Measurements from ENCODE around the gene PANX2. TPM values are rescaled to one million over a fixed set of nuclear protein-coding genes. Genes with fewer than 3 reads are reported as not detected.

Gene PANX2
- total and polyA plus RNA-seq, 2 experiments from 2014 or later, result 2.8 to 5.1 TPM

DNA sequence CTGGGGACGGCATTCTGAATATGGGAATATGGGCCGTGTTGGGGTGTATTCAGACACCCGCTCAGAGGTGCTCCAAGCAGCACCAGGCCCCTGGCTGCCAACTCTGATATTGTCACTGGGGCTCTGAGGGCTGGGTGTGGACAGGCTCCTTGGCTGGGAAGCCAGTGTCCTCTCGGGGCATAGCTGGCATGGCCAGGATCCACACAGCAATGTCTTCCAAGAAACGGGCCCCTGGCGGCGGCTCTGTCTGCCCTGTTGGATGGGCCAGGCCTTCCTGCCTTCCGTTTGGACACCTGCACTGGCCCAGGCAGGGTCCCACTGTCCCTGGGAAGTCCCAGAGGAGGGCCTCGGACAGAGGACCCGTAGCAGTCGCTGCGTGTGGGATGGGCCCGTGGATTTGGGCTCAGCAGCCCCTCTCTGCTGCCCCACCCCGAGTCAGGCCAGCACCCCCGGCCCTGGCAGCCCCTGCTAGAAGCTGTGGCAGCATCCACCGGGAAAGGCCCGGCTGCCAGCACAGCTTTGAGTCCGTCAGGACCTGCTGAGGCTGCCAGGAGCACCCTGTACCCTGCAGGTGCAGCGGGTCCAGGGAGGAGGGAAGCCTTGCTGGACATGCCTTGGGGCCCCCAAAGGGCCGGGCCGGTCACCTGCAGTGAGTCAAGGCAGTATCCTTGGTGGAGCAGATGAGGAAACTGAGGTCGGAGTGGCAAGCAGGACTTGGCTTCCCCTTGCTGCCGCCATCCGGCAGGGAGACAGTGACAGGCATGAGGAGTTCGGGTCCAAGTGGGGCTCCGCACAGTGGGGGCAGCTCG is 4.1 kb downstream of the PANX2 start:
- Histone ChIP-seq H3K9me2 (ENCODE audit: insufficient read depth) (no peaks in the 10 kb centered on the region), H3K79me2 (replicated peaks; ENCODE audit: insufficient read depth) (no peaks in the 10 kb centered on the region), H3F3A (replicated peaks; ENCODE audit: low read depth) (no peaks in the 10 kb centered on the region), H3K4me2 (no peak overlapping the region), H3K27ac (ENCODE audit: low read depth) (no peak overlapping the region), H3K36me3 (ENCODE audit: insufficient read depth) (no peaks in the 10 kb centered on the region), H3K4me3 (no peak overlapping the region), H4K20me1 (replicated peaks; ENCODE audit: insufficient read depth) (no peaks in the 10 kb centered on the region), H2AFZ (no peak overlapping the region), H3K4me1 (ENCODE audit: insufficient read depth) (0 out of 2 replicates have a peak, but pooled peaks cover 7% of the 10 kb centered on the region), H3K27me3 (ENCODE audit: insufficient read depth) (peaks cover 8% of the 10 kb centered on the region; the same call in 1 of the 2 replicates)
- Mint-ChIP-seq H3K27ac (no peak overlapping the region), H3K36me3 (ENCODE audit: low read depth) (peaks cover under 1% of the 10 kb centered on the region; the same call in 1 of the 3 replicates), H3K9me3 (no peaks in the 10 kb centered on the region), H3K4me3 (no peak overlapping the region), H3K27me3 (ENCODE audit: insufficient read depth, low read depth, poor library complexity) (peaks cover 12% of the 10 kb centered on the region), H3K4me1 (peaks cover 5% of the 10 kb centered on the region)
- ATAC-seq (no peak), DNase-seq (ENCODE audit: low spot score) (no peak)
- no peak for TF ChIP-seq ZNF331 (CRISPR knock-in tag; IDR thresholded peaks at IDR 0.05; ENCODE audit: low read depth)
- TF ChIP-seq, protein P1, sequence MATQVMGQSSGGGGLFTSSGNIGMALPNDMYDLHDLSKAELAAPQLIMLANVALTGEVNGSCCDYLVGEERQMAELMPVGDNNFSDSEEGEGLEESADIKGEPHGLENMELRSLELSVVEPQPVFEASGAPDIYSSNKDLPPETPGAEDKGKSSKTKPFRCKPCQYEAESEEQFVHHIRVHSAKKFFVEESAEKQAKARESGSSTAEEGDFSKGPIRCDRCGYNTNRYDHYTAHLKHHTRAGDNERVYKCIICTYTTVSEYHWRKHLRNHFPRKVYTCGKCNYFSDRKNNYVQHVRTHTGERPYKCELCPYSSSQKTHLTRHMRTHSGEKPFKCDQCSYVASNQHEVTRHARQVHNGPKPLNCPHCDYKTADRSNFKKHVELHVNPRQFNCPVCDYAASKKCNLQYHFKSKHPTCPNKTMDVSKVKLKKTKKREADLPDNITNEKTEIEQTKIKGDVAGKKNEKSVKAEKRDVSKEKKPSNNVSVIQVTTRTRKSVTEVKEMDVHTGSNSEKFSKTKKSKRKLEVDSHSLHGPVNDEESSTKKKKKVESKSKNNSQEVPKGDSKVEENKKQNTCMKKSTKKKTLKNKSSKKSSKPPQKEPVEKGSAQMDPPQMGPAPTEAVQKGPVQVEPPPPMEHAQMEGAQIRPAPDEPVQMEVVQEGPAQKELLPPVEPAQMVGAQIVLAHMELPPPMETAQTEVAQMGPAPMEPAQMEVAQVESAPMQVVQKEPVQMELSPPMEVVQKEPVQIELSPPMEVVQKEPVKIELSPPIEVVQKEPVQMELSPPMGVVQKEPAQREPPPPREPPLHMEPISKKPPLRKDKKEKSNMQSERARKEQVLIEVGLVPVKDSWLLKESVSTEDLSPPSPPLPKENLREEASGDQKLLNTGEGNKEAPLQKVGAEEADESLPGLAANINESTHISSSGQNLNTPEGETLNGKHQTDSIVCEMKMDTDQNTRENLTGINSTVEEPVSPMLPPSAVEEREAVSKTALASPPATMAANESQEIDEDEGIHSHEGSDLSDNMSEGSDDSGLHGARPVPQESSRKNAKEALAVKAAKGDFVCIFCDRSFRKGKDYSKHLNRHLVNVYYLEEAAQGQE (IDR thresholded peaks at IDR 0.05; ENCODE audit: unreplicated experiment), result no peak
- no peak for TF ChIP-seq CREB1 (CRISPR knock-in tag; IDR thresholded peaks at IDR 0.05; ENCODE audit: low read depth)
- no peak for TF ChIP-seq POLR2AphosphoS5 (IDR thresholded peaks at IDR 0.05; ENCODE audit: low read depth)
- no peak for TF ChIP-seq JUNB (IDR thresholded peaks at IDR 0.05; ENCODE audit: unreplicated experiment)
- no peak for TF ChIP-seq NANOG (IDR thresholded peaks at IDR 0.05; ENCODE audit: borderline replicate concordance)
- no peak for TF ChIP-seq EZH2 (IDR thresholded peaks at IDR 0.05; ENCODE audit: low read depth, unreplicated experiment)
- TF ChIP-seq ZNF114 (CRISPR knock-in tag; IDR thresholded peaks at IDR 0.05), result no peak
- no peak for TF ChIP-seq STAT1 (IDR thresholded peaks at IDR 0.05; ENCODE audit: unreplicated experiment)
- TF ChIP-seq, protein P2, sequence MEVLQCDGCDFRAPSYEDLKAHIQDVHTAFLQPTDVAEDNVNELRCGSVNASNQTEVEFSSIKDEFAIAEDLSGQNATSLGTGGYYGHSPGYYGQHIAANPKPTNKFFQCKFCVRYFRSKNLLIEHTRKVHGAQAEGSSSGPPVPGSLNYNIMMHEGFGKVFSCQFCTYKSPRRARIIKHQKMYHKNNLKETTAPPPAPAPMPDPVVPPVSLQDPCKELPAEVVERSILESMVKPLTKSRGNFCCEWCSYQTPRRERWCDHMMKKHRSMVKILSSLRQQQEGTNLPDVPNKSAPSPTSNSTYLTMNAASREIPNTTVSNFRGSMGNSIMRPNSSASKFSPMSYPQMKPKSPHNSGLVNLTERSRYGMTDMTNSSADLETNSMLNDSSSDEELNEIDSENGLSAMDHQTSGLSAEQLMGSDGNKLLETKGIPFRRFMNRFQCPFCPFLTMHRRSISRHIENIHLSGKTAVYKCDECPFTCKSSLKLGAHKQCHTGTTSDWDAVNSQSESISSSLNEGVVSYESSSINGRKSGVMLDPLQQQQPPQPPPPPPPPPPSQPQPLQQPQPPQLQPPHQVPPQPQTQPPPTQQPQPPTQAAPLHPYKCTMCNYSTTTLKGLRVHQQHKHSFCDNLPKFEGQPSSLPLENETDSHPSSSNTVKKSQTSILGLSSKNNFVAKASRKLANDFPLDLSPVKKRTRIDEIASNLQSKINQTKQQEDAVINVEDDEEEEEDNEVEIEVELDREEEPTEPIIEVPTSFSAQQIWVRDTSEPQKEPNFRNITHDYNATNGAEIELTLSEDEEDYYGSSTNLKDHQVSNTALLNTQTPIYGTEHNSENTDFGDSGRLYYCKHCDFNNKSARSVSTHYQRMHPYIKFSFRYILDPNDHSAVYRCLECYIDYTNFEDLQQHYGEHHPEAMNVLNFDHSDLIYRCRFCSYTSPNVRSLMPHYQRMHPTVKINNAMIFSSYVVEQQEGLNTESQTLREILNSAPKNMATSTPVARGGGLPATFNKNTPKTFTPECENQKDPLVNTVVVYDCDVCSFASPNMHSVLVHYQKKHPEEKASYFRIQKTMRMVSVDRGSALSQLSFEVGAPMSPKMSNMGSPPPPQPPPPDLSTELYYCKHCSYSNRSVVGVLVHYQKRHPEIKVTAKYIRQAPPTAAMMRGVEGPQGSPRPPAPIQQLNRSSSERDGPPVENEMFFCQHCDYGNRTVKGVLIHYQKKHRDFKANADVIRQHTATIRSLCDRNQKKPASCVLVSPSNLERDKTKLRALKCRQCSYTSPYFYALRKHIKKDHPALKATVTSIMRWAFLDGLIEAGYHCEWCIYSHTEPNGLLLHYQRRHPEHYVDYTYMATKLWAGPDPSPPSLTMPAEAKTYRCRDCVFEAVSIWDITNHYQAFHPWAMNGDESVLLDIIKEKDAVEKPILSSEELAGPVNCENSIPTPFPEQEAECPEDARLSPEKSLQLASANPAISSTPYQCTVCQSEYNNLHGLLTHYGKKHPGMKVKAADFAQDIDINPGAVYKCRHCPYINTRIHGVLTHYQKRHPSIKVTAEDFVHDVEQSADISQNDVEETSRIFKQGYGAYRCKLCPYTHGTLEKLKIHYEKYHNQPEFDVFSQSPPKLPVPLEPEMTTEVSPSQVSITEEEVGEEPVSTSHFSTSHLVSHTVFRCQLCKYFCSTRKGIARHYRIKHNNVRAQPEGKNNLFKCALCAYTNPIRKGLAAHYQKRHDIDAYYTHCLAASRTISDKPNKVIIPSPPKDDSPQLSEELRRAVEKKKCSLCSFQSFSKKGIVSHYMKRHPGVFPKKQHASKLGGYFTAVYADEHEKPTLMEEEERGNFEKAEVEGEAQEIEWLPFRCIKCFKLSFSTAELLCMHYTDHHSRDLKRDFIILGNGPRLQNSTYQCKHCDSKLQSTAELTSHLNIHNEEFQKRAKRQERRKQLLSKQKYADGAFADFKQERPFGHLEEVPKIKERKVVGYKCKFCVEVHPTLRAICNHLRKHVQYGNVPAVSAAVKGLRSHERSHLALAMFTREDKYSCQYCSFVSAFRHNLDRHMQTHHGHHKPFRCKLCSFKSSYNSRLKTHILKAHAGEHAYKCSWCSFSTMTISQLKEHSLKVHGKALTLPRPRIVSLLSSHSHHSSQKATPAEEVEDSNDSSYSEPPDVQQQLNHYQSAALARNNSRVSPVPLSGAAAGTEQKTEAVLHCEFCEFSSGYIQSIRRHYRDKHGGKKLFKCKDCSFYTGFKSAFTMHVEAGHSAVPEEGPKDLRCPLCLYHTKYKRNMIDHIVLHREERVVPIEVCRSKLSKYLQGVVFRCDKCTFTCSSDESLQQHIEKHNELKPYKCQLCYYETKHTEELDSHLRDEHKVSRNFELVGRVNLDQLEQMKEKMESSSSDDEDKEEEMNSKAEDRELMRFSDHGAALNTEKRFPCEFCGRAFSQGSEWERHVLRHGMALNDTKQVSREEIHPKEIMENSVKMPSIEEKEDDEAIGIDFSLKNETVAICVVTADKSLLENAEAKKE (CRISPR knock-in tag; IDR thresholded peaks at IDR 0.05), result no peak
